ENCODE data around the gene PPBP.
A peak's percentile ranks its signal among the peaks of the same experiment; 100 is the strongest.

PPBP gene

DNA sequence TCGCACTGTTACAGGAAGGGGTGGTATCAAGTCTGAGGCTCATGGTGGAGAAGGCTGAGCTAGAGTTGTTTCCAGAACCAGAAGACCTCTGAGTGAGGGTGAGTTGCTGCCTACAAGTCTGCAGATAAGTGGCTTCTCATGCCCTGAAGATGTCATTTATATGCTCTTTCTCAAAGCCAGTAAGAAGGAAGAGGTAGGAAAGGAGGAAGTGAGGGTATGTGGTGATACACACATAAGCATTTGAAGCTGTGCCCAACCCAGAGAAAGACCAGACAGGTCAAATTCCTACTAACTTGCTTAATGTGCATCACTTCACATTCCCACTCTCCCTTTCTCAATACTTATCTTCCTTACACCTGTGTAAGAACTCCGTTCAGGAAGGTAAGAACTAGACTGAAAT, at the start of gene PPBP:
TSS of gene PPBP (minus strand) at position 130 of the 400 bp plus-strand sequence. CDS start at position 43, 87 bp downstream.
- DNase-seq, result no peak

DNA sequence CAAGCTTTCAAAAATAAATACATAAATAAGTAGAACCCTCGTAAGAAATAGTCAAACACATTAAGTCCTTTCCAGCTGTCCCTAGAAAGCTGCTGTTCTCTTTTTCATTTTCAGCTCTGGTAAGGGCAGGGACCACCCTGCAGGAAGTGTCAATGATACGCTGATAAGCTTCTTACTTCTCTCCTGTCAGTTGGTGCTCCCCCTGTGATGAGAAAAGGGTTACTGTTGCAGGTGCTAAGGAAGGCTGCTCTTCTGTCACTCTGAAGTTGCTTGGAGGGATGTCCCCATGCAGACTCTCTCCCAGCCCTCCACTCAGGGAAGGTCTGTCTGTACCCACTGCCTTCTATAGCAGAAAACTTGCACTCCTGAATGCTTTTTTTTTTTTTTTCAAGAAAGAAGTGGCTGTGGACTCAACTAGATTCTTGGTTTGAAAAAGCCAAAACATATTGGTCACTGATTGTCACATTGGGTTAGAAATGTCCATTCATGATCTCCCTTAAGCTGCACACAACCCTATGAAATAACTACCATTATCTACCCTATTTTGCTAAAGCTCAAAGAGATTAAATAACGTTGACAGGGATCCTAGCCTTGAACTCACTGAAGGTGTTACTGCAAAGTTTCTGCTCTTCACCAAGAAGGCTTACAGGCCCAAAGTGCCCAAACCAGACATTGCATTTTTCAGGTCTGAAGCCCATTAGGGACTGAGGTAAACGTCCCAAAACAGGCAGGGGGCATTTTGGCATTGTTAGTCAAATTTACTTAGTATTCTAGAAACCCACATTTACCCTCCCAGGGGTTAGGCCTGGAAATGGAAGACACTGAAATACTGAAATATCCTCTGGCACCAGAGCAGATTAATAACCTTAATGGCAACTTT, 49.3 kb upstream of the PPBP start:
- DNase-seq, result no peak

DNA sequence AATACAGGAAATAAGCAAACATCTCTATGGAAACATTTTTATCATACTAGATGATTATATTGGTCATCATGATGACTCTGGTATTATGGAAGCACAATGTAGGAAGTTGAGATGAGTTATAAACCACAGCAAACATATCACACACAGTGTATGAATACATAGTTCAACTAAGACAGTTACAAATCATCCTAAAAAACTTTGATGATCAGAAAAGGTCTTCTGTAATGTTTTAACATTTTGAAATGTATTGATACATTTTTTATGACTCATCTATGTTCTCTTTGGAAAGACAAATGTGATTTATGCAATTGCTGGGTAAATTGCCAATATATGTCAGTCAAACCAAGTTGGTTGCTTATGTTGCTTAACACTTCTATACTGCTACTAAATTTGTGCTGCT, 45.7 kb upstream of the PPBP start:
- peak; percentile 62 for DNase-seq

- peak; percentile 65 for DNase-seq
Observed at GRCh38 chr4:74032064-74032463, 44.1 kb upstream of the PPBP start.

- no peak for DNase-seq
Observed at GRCh38 chr4:74031576-74031975, 43.6 kb upstream of the PPBP start.

DNA sequence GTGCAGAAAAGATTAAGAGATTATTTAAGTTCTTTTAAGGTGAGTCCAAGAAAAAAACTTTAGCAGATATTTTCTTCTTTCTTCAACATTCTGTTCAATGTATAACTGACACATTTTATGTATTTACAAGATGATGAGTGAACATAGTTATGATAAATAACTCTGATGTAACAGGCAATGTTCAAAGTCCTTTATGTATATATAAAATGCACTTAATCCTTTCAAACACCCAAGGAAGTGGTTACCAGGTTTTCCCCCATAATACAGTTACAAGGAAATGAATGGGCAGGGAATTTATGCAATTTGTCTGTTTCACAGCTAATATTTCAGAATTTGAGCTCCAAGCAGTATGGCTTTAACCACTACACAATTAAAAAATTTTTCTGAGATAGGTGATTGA, 42.3 kb upstream of the PPBP start:
- DNase-seq, result no peak

- no peak for DNase-seq
Observed at GRCh38 chr4:74028504-74028903, 40.5 kb upstream of the PPBP start.

- no peak for DNase-seq
Observed at GRCh38 chr4:74023709-74024108, 35.7 kb upstream of the PPBP start.

DNA sequence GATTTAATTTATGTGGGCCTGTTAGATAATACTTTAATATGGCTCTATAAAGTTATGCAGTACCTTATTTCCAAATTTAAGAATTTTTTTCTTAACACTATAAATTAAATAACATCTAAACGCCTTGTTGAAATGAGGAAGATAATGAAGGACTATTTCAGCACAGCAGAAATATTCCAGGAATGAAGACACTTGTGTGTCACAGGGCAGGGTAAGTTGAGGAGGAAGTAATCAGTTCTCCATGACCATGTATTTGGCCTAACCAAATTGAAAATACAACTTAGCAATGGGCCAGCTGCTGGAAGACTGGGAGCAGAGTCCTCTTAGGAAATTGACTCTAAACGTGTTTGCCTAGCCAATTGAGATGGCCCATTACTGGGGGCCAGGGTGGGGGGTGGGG, 33.6 kb upstream of the PPBP start:
- no peak for DNase-seq

DNA sequence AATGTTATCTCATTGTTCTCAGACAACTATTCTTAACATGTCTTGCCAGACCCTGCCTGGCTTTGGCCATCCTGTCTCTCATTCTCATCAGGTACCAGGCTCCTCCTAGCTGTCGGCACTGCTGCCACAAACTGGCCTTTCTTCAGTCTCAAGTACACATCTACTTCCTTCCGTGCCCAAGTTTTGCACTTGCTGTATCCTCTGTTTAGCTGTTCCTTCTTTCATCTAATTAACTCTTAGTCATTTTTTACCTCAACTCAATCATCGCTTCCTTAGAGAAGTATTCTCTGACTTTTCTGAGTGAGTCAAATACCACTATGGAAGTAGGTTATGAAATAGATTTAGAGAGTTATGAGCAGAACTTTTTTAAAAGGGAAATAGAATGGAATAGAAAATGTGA, 30.8 kb upstream of the PPBP start:
- no peak for DNase-seq

DNA sequence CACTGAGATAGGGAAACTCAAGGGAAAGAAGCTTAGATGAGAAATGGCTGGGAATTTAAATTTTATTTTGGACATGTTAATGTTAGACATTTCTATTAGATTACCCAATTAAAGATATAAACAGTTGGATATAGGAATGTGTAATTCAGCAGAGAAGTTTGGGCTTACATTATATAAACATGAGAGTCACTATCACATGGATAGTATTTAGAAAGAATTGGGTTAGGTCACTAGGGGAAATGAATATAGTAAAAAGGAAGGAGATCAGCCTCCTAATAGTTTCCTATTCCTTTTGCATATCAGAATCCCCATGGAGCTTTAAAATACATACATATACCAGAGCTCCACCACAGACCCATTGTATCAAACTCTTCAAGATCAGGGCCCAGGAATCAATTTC, 30.1 kb upstream of the PPBP start:
- DNase-seq, result no peak

DNA sequence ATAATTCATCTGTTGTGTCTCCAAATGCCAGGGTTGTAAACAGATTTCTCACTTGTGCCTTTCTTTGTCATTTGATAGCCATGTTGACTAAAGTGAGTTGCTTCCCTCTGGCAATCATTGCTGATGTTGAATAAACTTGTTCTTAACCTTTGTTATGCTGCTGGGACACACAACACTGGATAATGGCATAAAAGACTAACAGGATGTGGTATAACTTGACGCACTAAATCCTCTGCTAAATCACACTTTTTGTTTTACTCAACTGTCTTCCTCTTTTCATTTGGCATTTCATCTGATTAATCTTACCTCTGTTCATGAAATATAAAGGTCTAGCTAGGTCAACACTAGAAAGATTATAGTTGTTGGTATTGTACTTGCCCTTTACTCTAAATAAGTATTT, 28.1 kb upstream of the PPBP start:
- DNase-seq, result no peak

DNA sequence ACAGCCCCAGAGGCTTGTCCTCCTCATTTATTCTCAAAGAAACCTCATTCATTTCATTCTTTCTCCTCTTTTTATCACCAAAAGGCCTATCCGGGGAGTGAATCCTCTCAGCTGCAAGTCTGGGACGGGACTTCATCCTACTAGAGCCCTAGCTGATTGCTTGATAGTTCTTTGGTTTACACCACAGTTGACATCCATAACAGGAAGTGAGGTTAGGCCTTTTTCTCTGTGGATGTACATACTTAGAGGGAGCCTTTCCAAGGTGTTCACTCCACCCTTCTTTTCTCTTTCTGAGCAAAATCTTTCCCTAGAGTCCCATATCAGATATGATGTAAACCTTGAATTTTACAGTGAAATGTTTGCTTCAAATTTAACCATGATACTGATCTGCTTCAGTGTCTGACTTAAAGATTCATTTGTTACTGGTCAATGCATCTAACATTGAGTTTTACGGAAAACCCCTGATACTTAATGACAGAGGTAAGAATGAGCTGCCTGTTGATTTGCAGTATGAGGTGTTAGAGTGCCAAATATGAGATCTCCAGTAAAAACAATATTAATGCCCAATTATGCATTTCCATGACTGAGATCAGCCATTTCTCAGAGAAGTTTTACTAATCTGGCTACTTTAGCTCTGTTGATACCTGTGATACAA, 27.3 kb upstream of the PPBP start:
- no peak for DNase-seq

- DNase-seq, result peak; percentile 7
Observed at GRCh38 chr4:74014332-74014731, 26.3 kb upstream of the PPBP start.

GRCh38 chr4:74013264-74013663, 25.3 kb upstream of the PPBP start:
- no peak for DNase-seq

- DNase-seq, result no peak
Observed at GRCh38 chr4:74012130-74012529, 24.1 kb upstream of the PPBP start.

GRCh38 chr4:74009307-74009706, 21.3 kb upstream of the PPBP start:
- no peak for DNase-seq

DNA sequence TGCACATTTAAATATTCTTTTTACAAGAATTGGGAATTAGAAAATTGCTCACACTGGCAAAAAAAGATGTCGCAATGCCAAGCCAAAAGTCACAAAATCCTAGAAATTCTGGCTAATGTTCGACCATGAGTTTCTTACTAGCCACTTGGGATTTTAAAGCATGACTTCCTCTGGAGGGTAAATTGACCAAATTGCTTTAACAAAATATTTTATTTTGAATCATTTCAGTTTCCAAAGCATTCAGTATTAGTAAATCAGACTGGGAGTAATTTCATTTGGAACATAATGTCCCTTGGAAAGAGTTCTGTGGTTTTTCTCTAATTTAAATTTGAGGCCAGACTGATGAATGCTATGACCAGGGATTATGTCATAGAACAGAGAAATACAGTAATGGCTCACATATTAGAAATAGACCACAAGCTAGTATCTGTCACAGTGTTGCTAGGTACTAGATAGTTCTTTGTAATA, 18.1 kb upstream of the PPBP start:
- DNase-seq, result peak; percentile 53

DNA sequence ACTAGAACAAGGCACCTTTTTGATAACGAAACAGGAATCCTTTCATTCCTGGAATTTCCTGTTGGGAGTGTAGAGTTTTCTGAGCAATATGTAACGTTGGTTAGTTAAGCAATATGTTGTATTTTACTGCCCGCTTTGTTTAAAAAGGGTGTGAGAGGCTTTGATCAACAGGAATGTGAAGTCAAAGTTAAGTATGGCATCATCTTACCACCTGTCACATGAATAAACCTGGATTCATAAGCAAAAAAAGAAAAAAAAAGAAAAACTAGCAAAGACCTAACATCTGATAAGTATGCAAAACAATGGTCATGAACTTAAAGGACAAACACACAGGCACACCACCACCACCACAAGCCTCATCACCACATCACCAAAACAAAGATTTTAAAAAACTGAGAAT, 17.5 kb upstream of the PPBP start:
- DNase-seq, result no peak

- DNase-seq, result no peak
Observed at GRCh38 chr4:74004668-74005067, 16.7 kb upstream of the PPBP start.

GRCh38 chr4:74000301-74000700, 12.3 kb upstream of the PPBP start:
- no peak for DNase-seq

DNA sequence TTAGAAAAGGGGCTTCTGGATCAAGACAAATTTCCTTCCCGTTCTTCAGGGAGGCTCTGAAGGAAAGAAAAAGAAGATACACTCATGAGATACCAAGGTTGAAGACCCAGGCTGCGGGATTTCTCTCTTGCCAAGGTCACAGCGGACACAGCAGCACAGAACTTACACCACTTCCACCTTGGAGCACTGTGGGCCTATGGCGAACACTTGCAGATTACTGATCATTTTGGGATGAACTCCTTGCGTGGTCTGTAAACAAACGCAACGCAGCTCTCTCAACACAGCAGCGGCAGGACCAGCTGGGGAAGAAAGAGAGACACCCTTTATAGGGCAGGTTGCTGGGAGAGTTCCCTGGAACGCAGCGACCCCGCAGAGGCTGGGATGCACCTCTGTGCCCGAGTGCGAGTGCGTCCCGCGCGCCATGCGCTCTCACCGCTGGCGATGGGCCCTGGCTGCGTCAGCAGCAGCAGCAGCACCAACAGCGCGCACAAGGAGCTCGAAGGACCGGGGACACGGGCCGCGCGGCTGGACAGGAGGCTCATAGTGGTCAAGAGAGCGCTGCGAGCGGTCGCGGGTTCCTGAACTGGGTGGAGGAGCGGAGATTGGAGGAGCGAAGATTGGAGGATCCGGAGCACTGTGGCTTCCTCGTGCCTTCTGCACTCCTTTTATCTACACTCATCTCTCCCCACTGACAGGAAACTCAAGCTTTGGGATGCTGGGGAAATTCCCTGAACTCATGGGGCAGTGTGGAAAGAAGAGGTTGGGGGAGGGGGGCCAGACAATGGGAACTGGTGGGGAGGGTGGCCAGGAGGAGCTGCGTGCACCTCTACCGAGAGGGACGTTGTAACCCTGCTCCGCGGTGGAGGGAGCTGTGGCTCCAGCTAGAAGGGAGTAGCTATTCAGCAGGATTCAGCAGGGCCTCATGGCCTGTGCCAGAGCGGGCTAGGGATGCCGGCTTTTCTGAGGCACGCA, 10.3 kb upstream of the PPBP start, which contains the start of gene CXCL5:
TSS of gene CXCL5 (minus strand) at position 638 of the 972 bp plus-strand sequence. CDS start at position 542, 96 bp downstream.
- peak; percentile 60 for DNase-seq

GRCh38 chr4:73992050-73992449, 4.1 kb upstream of the PPBP start:
- no peak for DNase-seq
